GM18868 (cell line): ENCODE measurements around the gene PA2G4.
"Not testable (repeated sequence)": the region's sequence is repeated elsewhere in the genome, so short reads cannot be mapped to it uniquely, and the experiment has no call there.

Experiments used
- ATAC-seq: cut with Tn5 transposase; IDR thresholded peaks from one replicate; pipeline ENCODE4 v1.9.1; 2021; ENCODE audit warnings: mild to moderate bottlenecking, moderate library complexity; ENCODE audit not compliant: unreplicated experiment

The PA2G4 gene

DNA sequence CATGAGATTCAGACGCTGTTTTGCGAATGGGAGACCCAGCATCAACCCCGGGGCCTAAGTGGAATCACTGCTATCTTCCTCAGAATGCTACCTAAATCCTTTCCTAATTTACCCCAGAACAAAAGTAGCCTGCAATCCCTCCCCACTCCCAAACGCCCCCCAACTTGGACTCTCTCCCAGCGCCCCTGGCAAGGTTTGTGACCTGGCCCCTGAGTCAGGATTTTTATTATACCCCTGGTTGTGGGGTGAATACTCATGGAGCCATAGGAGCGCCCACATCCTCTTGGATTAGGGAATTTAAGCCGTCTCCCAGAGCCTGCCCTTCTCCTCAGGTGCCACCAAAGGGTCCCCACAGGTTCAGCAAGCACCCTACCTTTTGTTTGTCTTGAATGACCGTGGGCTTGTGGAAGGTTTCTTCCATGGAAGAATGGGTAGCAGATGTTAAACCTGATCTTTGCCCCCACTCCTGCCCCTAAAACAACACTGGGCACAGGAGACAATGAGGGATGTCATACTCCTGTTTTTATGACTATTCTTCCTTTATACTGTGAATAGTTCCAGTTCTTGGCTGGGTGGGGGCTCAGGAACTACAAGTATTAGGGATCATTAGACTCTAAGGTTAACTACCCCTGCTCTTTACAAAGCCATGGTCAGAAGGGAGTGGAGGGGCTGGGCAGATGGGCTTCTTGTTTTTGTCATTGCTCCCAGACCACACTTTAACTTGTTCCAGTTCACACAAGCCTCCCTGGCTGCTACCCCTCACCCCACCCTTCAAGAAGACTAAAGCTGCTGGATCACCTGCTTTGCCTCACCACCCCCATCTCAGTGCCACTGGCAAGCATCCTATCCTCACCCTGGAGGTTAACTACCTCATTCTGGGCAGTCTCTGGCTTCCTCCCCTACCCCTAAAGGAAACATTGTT is 48.7 kb downstream of the PA2G4 start:
- ATAC-seq: no peak

DNA sequence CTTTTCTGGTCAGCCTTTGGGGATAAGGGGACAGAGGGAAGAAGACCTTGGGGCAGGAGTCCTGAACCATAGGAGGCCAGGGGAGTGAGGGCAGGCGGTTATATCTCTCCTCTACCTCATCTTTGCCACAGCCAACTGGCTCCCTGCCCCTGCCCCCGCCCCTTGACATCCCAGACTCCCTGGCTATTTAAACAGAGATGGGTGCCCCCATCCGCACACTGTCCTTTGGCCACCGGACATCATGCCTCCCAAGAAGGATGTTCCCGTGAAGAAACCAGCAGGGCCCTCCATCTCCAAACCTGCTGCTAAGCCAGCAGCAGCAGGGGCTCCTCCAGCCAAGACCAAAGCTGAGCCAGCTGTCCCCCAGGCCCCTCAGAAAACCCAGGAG is 49.3 kb downstream of the PA2G4 start:
- ATAC-seq: no peak

- no peak for ATAC-seq
Observed at GRCh38 chr12:56154246-56154771, 50.0 kb downstream of the PA2G4 start.

DNA sequence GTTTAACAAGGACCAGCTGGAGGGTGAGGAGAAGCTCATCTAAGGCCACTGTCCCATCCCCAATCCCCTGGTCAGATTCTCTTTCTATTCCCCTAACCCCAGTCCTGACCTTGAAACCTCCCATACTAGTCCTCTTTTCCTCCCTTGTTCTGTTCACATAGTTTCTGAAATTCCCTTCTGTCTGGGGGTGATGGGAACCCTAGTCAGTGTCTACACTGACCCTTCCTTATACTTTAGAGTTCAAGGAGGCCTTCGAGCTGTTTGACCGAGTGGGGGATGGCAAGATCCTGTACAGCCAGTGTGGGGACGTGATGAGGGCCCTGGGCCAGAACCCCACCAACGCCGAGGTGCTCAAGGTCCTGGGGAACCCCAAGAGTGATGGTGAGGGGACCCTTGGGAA is 50.5 kb downstream of the PA2G4 start:
- ATAC-seq: no peak

DNA sequence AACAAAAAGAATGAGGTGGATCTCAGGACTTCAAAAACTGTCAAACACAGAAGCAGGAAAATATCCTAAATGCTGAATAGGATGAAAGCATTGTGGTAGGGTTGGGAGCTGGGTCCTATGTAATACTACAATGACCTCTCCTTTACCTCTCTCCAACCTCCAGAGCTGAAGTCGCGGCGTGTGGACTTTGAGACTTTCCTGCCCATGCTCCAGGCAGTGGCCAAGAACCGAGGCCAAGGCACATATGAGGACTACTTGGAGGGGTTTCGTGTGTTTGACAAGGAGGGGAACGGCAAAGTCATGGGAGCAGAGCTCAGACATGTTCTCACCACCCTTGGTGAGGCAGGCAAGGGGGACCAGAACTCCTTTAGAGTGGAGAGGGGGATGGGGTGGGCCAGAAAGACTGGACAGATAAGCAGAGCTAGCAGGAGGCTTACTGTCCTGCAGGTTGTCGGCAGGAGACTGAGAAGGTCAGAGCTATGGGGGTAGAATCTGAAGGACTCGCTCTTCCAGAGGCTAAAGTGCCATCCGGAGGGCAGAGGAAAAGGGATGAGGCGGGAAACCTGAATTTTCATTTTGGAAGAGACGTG is 51.0 kb downstream of the PA2G4 start:
- no peak for ATAC-seq

DNA sequence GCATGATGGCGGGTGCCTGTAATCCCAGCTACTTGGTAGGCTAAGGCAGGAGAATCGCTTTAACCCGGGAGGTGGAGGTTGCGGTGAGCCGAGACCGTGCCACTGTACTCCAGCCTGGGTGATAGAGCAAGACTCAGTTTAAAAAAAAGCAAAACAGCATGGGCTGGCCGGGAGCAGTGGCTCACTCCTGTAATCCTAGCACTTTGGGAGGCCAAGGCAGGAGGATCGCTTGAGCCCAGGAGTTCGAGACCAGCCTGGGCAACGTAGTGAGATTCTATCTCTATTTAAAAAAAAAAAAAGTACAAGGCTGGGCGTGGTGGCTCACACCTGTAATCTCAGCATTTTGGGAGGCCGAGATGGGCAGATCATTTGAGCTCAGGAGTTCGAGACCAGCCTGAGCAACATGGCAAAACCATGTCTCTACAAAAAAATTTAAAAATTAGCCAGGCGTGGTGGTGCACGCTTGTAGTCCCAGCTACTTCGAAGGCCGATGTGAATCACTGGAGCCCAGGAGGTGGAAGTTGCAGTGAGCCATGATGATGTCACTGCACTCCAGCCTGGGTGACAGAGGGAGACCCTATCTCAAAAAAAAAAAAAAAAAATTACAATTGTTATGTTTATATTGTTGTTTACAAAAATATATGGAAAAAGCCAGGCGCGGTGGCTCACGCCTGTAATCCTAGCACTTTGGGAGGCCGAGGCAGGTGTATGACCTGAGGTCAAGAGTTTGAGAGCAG is 52.3 kb downstream of the PA2G4 start:
- not testable (repeated sequence) for ATAC-seq

- peak; percentile 35 for ATAC-seq
Observed at GRCh38 chr12:56157201-56158028, 53.1 kb downstream of the PA2G4 start.

- ATAC-seq: peak; percentile 89
Observed at GRCh38 chr12:56158029-56158925, 53.9 kb downstream of the PA2G4 start, which contains the start of gene MYL6. TSS of gene MYL6 (plus strand) at chr12:56158359. CDS start at chr12:56158402, 43 bp downstream.

- no peak for ATAC-seq
Observed at GRCh38 chr12:56158926-56159461, 54.6 kb downstream of the PA2G4 start.

DNA sequence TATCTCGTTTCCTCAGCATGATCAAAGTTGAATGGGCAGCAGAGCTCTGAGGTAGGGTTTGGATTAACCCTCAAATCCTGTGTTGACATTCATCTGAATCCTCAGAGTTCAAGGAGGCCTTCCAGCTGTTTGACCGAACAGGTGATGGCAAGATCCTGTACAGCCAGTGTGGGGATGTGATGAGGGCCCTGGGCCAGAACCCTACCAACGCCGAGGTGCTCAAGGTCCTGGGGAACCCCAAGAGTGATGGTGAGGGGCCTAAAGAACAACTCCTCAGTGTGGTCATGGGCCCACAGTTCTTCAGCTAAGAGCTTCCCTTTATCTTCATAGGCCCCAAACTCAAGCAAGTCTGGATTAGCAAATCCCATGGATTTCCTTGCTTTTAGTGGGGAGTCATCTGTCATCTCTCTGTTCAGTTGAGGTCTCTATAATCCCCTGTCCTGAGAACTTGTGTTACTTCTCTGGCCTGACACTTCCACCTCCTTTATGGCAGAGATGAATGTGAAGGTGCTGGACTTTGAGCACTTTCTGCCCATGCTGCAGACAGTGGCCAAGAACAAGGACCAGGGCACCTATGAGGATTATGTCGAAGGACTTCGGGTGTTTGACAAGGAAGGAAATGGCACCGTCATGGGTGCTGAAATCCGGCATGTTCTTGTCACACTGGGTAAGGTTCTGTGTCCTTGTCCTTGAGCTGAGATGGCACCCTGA is 55.3 kb downstream of the PA2G4 start:
- no peak for ATAC-seq

GRCh38 chr12:56160193-56160763 is 55.9 kb downstream of the PA2G4 start:
- ATAC-seq: no peak

DNA sequence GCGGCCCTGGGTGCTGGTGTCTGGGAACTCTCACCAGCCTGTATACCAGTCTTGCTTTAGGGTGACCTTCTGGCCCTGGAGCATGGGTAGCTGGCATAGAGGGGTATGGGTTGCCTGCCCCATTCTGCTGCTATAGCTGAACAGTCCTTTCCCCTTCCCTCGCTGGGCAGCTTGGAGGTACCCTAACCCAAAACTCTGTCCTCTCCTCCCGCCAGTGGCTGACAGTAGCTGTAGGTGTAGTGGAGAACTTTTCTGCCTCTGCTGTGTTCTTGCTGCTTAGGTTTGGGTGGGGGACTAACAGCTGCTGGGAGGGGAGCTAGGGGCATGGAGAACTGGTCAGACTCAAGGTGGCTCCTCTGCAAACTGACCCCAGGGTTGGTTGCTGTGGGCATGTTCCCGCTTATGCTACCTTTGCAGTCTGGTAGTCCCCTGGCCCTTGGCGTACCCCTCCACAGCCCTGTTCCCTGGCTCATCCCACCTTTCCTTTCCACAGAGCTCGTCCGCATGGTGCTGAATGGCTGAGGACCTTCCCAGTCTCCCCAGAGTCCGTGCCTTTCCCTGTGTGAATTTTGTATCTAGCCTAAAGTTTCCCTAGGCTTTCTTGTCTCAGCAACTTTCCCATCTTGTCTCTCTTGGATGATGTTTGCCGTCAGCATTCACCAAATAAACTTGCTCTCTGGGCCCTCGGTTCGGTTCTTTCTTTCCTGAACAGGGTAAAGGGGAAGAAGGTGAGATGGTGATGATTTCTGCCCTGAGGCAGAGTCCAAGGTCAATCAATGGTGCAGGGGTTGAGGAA is 56.7 kb downstream of the PA2G4 start:
- no peak for ATAC-seq

DNA sequence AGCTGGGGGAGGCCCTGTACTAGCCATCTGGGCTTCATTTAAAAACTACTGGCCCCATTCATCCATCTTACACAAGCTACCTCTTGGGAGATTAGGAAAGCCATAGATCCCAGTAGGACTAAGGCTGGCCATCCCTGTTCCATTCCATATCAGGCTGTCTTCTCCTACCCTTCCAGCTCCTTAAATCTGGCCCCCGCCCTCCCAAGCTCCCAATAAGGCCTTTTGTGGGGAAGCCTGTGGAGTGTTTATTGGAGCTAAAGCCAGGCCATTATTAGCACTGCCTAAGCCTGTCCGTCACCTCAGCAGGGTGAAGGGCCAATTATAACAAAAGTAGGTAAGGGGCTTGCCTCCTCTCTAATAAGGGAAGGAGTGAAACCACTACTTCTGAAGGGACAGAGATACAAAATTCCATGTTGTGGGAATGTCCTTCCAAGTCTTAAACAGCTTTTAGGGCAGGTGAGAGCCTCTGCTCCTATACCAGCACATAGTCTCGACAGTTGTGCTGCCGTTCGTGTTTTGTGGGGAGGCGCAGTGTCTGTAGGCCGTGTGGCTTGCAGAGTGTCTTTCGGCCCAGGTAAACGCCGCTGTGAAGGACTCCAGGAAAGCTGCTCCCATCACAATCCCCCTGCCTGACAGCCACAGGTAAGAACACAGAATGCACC is 57.5 kb downstream of the PA2G4 start:
- ATAC-seq: no peak

- no peak for ATAC-seq
Observed at GRCh38 chr12:56162468-56163290, 58.3 kb downstream of the PA2G4 start.
